GM23338 (cell line): ENCODE results near the gene CHMP5. TPM values are rescaled to one million over a fixed set of nuclear protein-coding genes. Genes with fewer than 3 reads are reported as not detected.

ENCODE experiments used
- ATAC-seq: fragments of 200-7000 bp; cut with Tn5 transposase; 3 replicates; pipeline ENCODE4 v1.9.1; 2020
- DNase-seq: peaks from one replicate; pipeline ENCODE4 v3.0.0-alpha.2; 2015; ENCODE audit warnings: low spot score
- H2AFZ ChIP-seq: fragments of 200-600 bp; sonication (generic); 2 replicates; pipeline ENCODE4 v1.8.0; 2016; ENCODE audit warnings: antibody characterized with exemption, mild to moderate bottlenecking, moderate library complexity
- H3F3A ChIP-seq: fragments of 200-600 bp; sonication (generic); replicated peaks from 2 replicates; pipeline ENCODE4 v1.8.0; 2017; ENCODE audit warnings: antibody characterized with exemption, mixed run types, low read depth
- H3K27ac ChIP-seq: fragments of 200-600 bp; sonication (generic); 2 replicates; pipeline ENCODE4 v1.6.1; 2016; ENCODE audit warnings: low read depth
- H3K27me3 ChIP-seq: fragments of 200-600 bp; sonication (generic); 2 replicates; pipeline ENCODE4 v1.8.0; 2016; ENCODE audit warnings: mild to moderate bottlenecking, mixed run types, moderate library complexity; ENCODE audit not compliant: insufficient read depth
- H3K36me3 ChIP-seq: fragments of 200-600 bp; sonication (generic); 2 replicates; pipeline ENCODE4 v1.8.0; 2016; ENCODE audit warnings: mild to moderate bottlenecking; ENCODE audit not compliant: insufficient read depth
- H3K4me1 ChIP-seq: fragments of 200-600 bp; sonication (generic); 2 replicates; pipeline ENCODE4 v1.8.0; 2016; ENCODE audit warnings: mild to moderate bottlenecking, moderate library complexity; ENCODE audit not compliant: insufficient read depth
- H3K4me2 ChIP-seq: fragments of 200-600 bp; sonication (generic); 2 replicates; pipeline ENCODE4 v1.7.1; 2017; ENCODE audit warnings: mixed run types
- H3K4me3 ChIP-seq: fragments of 200-600 bp; sonication (generic); 2 replicates; pipeline ENCODE4 v1.6.1; 2016; ENCODE audit warnings: mixed run types
- H3K79me2 ChIP-seq: fragments of 200-600 bp; sonication (generic); replicated peaks from 2 replicates; pipeline ENCODE4 v1.8.0; 2017; ENCODE audit warnings: mild to moderate bottlenecking; ENCODE audit not compliant: insufficient read depth
- H3K9me2 ChIP-seq: fragments of 200-600 bp; sonication (generic); 2 replicates; pipeline ENCODE4 v1.8.0; 2017; ENCODE audit not compliant: insufficient read depth
- H4K20me1 ChIP-seq: fragments of 200-600 bp; sonication (generic); replicated peaks from 2 replicates; pipeline ENCODE4 v1.8.0; 2017; ENCODE audit warnings: mild to moderate bottlenecking; ENCODE audit not compliant: insufficient read depth
- H3K27ac Mint-ChIP-seq: 2 replicates; pipeline ENCODE4 v1.8.0; 2020; ENCODE audit warnings: inconsistent platforms, mild to moderate bottlenecking, moderate library complexity, mixed read lengths
- H3K27me3 Mint-ChIP-seq: 3 replicates; pipeline ENCODE4 v1.8.0; 2022; ENCODE audit warnings: low read depth, mild to moderate bottlenecking, moderate library complexity, mixed read lengths, inconsistent platforms; ENCODE audit not compliant: insufficient read depth, poor library complexity
- H3K36me3 Mint-ChIP-seq: 3 replicates; pipeline ENCODE4 v1.8.0; 2021; ENCODE audit warnings: low read depth, mild to moderate bottlenecking, inconsistent platforms, moderate library complexity, mixed read lengths
- H3K4me1 Mint-ChIP-seq: 3 replicates; pipeline ENCODE4 v1.8.0; 2020; ENCODE audit warnings: mild to moderate bottlenecking, inconsistent platforms, mixed read lengths
- H3K4me3 Mint-ChIP-seq: 3 replicates; pipeline ENCODE4 v1.8.0; 2021; ENCODE audit warnings: moderate library complexity, mild to moderate bottlenecking, inconsistent platforms, mixed read lengths
- H3K9me3 Mint-ChIP-seq: 3 replicates; pipeline ENCODE4 v1.8.0; 2020; ENCODE audit warnings: moderate library complexity, mild to moderate bottlenecking, inconsistent platforms, mixed read lengths
- ETS1 ChIP-seq: IDR thresholded peaks from 2 replicates; pipeline ENCODE4 v1.6.1; 2016; ENCODE audit warnings: antibody characterized with exemption
- EZH2phosphoT487 ChIP-seq: fragments of 200-600 bp; sonication (generic); IDR thresholded peaks from one replicate; pipeline ENCODE4 v1.8.1; 2018; ENCODE audit warnings: antibody characterized with exemption; ENCODE audit not compliant: unreplicated experiment
- JUNB ChIP-seq: IDR thresholded peaks from one replicate; pipeline ENCODE4 v1.6.1; 2016; ENCODE audit warnings: antibody characterized with exemption; ENCODE audit not compliant: unreplicated experiment
- POLR2AphosphoS5 ChIP-seq: IDR thresholded peaks from 2 replicates; pipeline ENCODE4 v1.6.1; 2016; ENCODE audit warnings: antibody characterized with exemption, low read depth
- polyA plus RNA-seq: library from polyadenylated mRNA; unstranded; fragments of >200 nt; fragmentation: Nextera tagmentation; extraction: Ambion mirVana; gene quantifications from 2 replicates; pipeline ENCODE4 v1.2.1, GENCODE V29; 2016
- total RNA-seq: library from RNA; depleted of rRNA; stranded (reverse); fragments of >200 nt; shearing (Covaris generic); gene quantifications from 2 replicates; pipeline ENCODE4 v1.2.3, GENCODE V29; 2014
- TF ChIP-seq, protein P1 (sequence below): fragments of 250-450 bp; sonication (Bioruptor Pico); IDR thresholded peaks from 2 replicates; pipeline ENCODE4 v1.5.0; 2020; ENCODE audit warnings: mild to moderate bottlenecking, moderate library complexity
- TF ChIP-seq, protein P2 (sequence below): IDR thresholded peaks from one replicate; pipeline ENCODE4 v1.6.1; 2018; ENCODE audit warnings: antibody characterized with exemption; ENCODE audit not compliant: unreplicated experiment

Gene CHMP5
- total and polyA plus RNA-seq, 2 experiments from 2014 or later: 30.9 to 77.8 TPM

DNA sequence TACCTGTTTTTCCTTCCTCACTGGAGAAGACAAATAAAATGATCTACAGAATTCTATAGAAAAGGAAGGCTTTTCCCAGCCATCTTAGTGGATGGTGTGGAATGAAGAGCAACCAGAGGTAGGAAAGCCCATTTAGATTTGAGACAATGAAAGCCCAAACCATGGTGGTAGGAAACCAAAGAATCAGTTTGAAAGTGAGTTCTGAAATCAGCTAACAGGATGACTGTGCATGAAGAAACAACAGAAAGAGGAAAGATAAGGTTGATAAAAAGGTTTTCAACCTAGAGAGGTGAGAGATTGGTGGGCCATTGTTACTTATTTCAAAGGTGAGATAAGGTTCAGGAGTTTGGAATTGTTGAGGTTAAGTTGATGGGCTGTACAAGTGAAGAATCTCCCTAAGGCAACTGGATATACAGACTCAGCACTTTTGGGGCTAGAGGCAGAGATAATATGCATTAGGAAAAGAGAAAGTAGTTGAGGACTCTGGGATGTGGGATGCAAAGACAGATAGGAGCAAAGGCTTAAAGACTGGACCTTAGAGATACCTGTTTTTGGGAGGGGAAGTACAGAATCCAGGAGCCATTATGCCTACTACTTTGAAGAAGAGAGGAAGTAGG lies 2.4 kb downstream of the CHMP5 start:
- H3F3A ChIP-seq: no peaks in the 10 kb centered on the region
- H3K4me2 ChIP-seq: no peak overlapping the region
- peaks cover 41% of the 10 kb centered on the region for H3K36me3 ChIP-seq
- no peak overlapping the region for H3K4me3 Mint-ChIP-seq
- ATAC-seq: no peak
- peaks cover 10% of the 10 kb centered on the region for H3K4me1 Mint-ChIP-seq
- H3K9me3 Mint-ChIP-seq: no peaks in the 10 kb centered on the region
- H3K27ac ChIP-seq: no peak overlapping the region
- no peaks in the 10 kb centered on the region for H3K9me2 ChIP-seq
- no peak overlapping the region for H2AFZ ChIP-seq
- H3K4me1 ChIP-seq: peaks cover 5% of the 10 kb centered on the region; the same call in 1 of the 2 replicates
- H3K79me2 ChIP-seq: peaks cover 31% of the 10 kb centered on the region
- no peak for DNase-seq
- H3K27me3 ChIP-seq: no peaks in the 10 kb centered on the region
- H3K36me3 Mint-ChIP-seq: peaks cover 42% of the 10 kb centered on the region
- peaks cover 5% of the 10 kb centered on the region for H4K20me1 ChIP-seq
- no peak overlapping the region for H3K4me3 ChIP-seq
- no peak for TF ChIP-seq JUNB
- TF ChIP-seq, protein P1, sequence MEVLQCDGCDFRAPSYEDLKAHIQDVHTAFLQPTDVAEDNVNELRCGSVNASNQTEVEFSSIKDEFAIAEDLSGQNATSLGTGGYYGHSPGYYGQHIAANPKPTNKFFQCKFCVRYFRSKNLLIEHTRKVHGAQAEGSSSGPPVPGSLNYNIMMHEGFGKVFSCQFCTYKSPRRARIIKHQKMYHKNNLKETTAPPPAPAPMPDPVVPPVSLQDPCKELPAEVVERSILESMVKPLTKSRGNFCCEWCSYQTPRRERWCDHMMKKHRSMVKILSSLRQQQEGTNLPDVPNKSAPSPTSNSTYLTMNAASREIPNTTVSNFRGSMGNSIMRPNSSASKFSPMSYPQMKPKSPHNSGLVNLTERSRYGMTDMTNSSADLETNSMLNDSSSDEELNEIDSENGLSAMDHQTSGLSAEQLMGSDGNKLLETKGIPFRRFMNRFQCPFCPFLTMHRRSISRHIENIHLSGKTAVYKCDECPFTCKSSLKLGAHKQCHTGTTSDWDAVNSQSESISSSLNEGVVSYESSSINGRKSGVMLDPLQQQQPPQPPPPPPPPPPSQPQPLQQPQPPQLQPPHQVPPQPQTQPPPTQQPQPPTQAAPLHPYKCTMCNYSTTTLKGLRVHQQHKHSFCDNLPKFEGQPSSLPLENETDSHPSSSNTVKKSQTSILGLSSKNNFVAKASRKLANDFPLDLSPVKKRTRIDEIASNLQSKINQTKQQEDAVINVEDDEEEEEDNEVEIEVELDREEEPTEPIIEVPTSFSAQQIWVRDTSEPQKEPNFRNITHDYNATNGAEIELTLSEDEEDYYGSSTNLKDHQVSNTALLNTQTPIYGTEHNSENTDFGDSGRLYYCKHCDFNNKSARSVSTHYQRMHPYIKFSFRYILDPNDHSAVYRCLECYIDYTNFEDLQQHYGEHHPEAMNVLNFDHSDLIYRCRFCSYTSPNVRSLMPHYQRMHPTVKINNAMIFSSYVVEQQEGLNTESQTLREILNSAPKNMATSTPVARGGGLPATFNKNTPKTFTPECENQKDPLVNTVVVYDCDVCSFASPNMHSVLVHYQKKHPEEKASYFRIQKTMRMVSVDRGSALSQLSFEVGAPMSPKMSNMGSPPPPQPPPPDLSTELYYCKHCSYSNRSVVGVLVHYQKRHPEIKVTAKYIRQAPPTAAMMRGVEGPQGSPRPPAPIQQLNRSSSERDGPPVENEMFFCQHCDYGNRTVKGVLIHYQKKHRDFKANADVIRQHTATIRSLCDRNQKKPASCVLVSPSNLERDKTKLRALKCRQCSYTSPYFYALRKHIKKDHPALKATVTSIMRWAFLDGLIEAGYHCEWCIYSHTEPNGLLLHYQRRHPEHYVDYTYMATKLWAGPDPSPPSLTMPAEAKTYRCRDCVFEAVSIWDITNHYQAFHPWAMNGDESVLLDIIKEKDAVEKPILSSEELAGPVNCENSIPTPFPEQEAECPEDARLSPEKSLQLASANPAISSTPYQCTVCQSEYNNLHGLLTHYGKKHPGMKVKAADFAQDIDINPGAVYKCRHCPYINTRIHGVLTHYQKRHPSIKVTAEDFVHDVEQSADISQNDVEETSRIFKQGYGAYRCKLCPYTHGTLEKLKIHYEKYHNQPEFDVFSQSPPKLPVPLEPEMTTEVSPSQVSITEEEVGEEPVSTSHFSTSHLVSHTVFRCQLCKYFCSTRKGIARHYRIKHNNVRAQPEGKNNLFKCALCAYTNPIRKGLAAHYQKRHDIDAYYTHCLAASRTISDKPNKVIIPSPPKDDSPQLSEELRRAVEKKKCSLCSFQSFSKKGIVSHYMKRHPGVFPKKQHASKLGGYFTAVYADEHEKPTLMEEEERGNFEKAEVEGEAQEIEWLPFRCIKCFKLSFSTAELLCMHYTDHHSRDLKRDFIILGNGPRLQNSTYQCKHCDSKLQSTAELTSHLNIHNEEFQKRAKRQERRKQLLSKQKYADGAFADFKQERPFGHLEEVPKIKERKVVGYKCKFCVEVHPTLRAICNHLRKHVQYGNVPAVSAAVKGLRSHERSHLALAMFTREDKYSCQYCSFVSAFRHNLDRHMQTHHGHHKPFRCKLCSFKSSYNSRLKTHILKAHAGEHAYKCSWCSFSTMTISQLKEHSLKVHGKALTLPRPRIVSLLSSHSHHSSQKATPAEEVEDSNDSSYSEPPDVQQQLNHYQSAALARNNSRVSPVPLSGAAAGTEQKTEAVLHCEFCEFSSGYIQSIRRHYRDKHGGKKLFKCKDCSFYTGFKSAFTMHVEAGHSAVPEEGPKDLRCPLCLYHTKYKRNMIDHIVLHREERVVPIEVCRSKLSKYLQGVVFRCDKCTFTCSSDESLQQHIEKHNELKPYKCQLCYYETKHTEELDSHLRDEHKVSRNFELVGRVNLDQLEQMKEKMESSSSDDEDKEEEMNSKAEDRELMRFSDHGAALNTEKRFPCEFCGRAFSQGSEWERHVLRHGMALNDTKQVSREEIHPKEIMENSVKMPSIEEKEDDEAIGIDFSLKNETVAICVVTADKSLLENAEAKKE: no peak
- no peak for TF ChIP-seq ETS1
- TF ChIP-seq EZH2phosphoT487: no peak
- TF ChIP-seq, protein P2, sequence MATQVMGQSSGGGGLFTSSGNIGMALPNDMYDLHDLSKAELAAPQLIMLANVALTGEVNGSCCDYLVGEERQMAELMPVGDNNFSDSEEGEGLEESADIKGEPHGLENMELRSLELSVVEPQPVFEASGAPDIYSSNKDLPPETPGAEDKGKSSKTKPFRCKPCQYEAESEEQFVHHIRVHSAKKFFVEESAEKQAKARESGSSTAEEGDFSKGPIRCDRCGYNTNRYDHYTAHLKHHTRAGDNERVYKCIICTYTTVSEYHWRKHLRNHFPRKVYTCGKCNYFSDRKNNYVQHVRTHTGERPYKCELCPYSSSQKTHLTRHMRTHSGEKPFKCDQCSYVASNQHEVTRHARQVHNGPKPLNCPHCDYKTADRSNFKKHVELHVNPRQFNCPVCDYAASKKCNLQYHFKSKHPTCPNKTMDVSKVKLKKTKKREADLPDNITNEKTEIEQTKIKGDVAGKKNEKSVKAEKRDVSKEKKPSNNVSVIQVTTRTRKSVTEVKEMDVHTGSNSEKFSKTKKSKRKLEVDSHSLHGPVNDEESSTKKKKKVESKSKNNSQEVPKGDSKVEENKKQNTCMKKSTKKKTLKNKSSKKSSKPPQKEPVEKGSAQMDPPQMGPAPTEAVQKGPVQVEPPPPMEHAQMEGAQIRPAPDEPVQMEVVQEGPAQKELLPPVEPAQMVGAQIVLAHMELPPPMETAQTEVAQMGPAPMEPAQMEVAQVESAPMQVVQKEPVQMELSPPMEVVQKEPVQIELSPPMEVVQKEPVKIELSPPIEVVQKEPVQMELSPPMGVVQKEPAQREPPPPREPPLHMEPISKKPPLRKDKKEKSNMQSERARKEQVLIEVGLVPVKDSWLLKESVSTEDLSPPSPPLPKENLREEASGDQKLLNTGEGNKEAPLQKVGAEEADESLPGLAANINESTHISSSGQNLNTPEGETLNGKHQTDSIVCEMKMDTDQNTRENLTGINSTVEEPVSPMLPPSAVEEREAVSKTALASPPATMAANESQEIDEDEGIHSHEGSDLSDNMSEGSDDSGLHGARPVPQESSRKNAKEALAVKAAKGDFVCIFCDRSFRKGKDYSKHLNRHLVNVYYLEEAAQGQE: no peak
- TF ChIP-seq POLR2AphosphoS5: no peak
- H3K27ac Mint-ChIP-seq: no peak overlapping the region
- H3K27me3 Mint-ChIP-seq: peaks cover 2% of the 10 kb centered on the region
